IMR-90 (cell line): ENCODE measurements around the gene NUP107. TPM values are rescaled to one million over a fixed set of nuclear protein-coding genes. Genes with fewer than 3 reads are reported as not detected.

Source experiments
- ATAC-seq: fragments of 200-7000 bp; cut with Tn5 transposase; 2 replicates; pipeline ENCODE4 v1.9.1; 2020; ENCODE audit warnings: low read depth, mild to moderate bottlenecking, moderate library complexity
- BruUV-seq: library from RNA; stranded (reverse); fragments of 400-500 nt; replicated peaks from 2 replicates; lab custom pipeline; 2021; lab: Mats Ljungman, UMichigan
- CTCF ChIA-PET: fragments of 300-600 bp; formaldehyde crosslinking; extraction: SDS; loops from one replicate; lab custom pipeline; 2021; ENCODE audit warnings: antibody characterized with exemption; lab: Yijun Ruan, JAX
- POLR2A ChIA-PET: fragments of 300-600 bp; sonication (Branson Sonifier 250); formaldehyde crosslinking; loops from one replicate; lab custom pipeline; 2022; ENCODE audit warnings: antibody characterized with exemption; ENCODE audit not compliant: unreplicated experiment; lab: Charles Lee
- DNase-seq: peaks from one replicate; pipeline ENCODE4 v3.0.0; 2013
- H2AFZ ChIP-seq: replicated peaks from 2 replicates; pipeline ENCODE3; 2013; ENCODE audit warnings: low read length, mild to moderate bottlenecking; ENCODE audit not compliant: poor library complexity
- H2AK5ac ChIP-seq: 2 replicates; pipeline ENCODE4 v1.6.1; 2013; ENCODE audit warnings: low read depth, low read length, inconsistent platforms
- H2AK9ac ChIP-seq: replicated peaks from 2 replicates; pipeline ENCODE3; 2013; ENCODE audit warnings: mild to moderate bottlenecking, low read depth, low read length, moderate library complexity; ENCODE audit not compliant: poor library complexity
- H2BK120ac ChIP-seq: 2 replicates; pipeline ENCODE4 v1.6.1; 2013; ENCODE audit warnings: low read depth, low read length, inconsistent platforms
- H2BK15ac ChIP-seq: 3 replicates; pipeline ENCODE4 v1.6.1; 2013; ENCODE audit warnings: low read depth, low read length, inconsistent platforms
- H2BK20ac ChIP-seq: 2 replicates; pipeline ENCODE4 v1.6.1; 2013; ENCODE audit warnings: low read depth, mild to moderate bottlenecking, inconsistent platforms, low read length, moderate library complexity
- H2BK5ac ChIP-seq: 2 replicates; pipeline ENCODE4 v1.6.1; 2013; ENCODE audit warnings: mild to moderate bottlenecking, low read depth, low read length, inconsistent platforms; ENCODE audit not compliant: poor library complexity, severe bottlenecking
- H3K14ac ChIP-seq: replicated peaks from 2 replicates; pipeline ENCODE4 v1.6.1; 2013; ENCODE audit warnings: low read depth, low read length, inconsistent platforms
- H3K18ac ChIP-seq: 2 replicates; pipeline ENCODE4 v1.6.1; 2013; ENCODE audit warnings: low read depth, low read length, control low read depth
- H3K23ac ChIP-seq: 2 replicates; pipeline ENCODE4 v1.6.1; 2013; ENCODE audit warnings: low read depth, low read length, inconsistent platforms
- H3K27ac ChIP-seq: 2 replicates; pipeline ENCODE4 v1.5.1; 2013; ENCODE audit warnings: mild to moderate bottlenecking, control low read depth, low read length; ENCODE audit not compliant: insufficient read depth
- H3K27me3 ChIP-seq: 2 replicates; pipeline ENCODE4 v1.6.1; 2013; ENCODE audit warnings: low read length; ENCODE audit not compliant: control insufficient read depth, insufficient read depth
- H3K36me3 ChIP-seq: 2 replicates; pipeline ENCODE4 v1.6.1; 2013; ENCODE audit warnings: low read length, mixed read lengths; ENCODE audit not compliant: control insufficient read depth, insufficient read depth
- H3K4ac ChIP-seq: 2 replicates; pipeline ENCODE4 v1.6.1; 2013; ENCODE audit warnings: low read depth, low read length, inconsistent platforms
- H3K4me1 ChIP-seq: 2 replicates; pipeline ENCODE4 v1.6.1; 2013; ENCODE audit warnings: low read length, mixed read lengths; ENCODE audit not compliant: control insufficient read depth, insufficient read depth
- H3K4me2 ChIP-seq: 2 replicates; pipeline ENCODE4 v1.6.1; 2013; ENCODE audit warnings: low read depth, mild to moderate bottlenecking, control low read depth, low read length, moderate library complexity
- H3K4me3 ChIP-seq: 2 replicates; pipeline ENCODE4 v1.5.1; 2013; ENCODE audit warnings: low read depth, mild to moderate bottlenecking, control low read depth, low read length, moderate library complexity; ENCODE audit not compliant: insufficient read depth
- H3K56ac ChIP-seq: 2 replicates; pipeline ENCODE4 v1.6.1; 2013; ENCODE audit warnings: low read length, inconsistent platforms; ENCODE audit not compliant: insufficient read depth; ENCODE audit errors: extremely low read depth
- H3K79me1 ChIP-seq, 2 experiments: 2 replicates each; pipeline ENCODE4 v1.6.1; 2013; ENCODE audit warnings: low read length in 2 of 2, inconsistent platforms in 1 of 2, low read depth in 1 of 2
- H3K9ac ChIP-seq: 2 replicates; pipeline ENCODE4 v1.6.1; 2013; ENCODE audit warnings: low read depth, low read length, control low read depth
- H3K9me1 ChIP-seq: 2 replicates; pipeline ENCODE4 v1.6.1; 2013; ENCODE audit warnings: low read length, inconsistent platforms; ENCODE audit not compliant: insufficient read depth
- H3K9me3 ChIP-seq: 2 replicates; pipeline ENCODE4 v1.6.1; 2013; ENCODE audit warnings: low read length; ENCODE audit not compliant: control insufficient read depth, insufficient read depth
- H4K20me1 ChIP-seq: 2 replicates; pipeline ENCODE4 v1.6.1; 2013; ENCODE audit warnings: low read length, inconsistent platforms; ENCODE audit not compliant: insufficient read depth
- H4K5ac ChIP-seq: 2 replicates; pipeline ENCODE4 v1.6.1; 2013; ENCODE audit warnings: mild to moderate bottlenecking, low read depth, low read length, control low read depth
- H4K8ac ChIP-seq, 2 experiments: 2 replicates each; pipeline ENCODE4 v1.6.1; 2013; ENCODE audit warnings: low read depth in 2 of 2, low read length in 2 of 2, control low read depth in 1 of 2, inconsistent platforms in 1 of 2
- H4K91ac ChIP-seq: 2 replicates; pipeline ENCODE4 v1.6.1; 2013; ENCODE audit warnings: low read depth, low read length, inconsistent platforms; ENCODE audit not compliant: insufficient read depth
- BHLHE40 ChIP-seq: fragments of 150-350 bp; IDR thresholded peaks from 2 replicates; pipeline ENCODE4 v1.6.1; 2016; ENCODE audit warnings: mild to moderate bottlenecking, low read depth, low read length
- CEBPB ChIP-seq: IDR thresholded peaks from 2 replicates; pipeline ENCODE4 v1.6.1; 2012; ENCODE audit warnings: low read depth, low read length, improper control_type of control experiment
- CHD1 ChIP-seq: IDR thresholded peaks from 2 replicates; pipeline ENCODE4 v1.6.1; 2012; ENCODE audit warnings: low read depth, low read length, improper control_type of control experiment
- FOS ChIP-seq: fragments of 150-350 bp; IDR thresholded peaks from 2 replicates; pipeline ENCODE4 v1.6.1; 2016; ENCODE audit warnings: low read depth, low read length
- MAFK ChIP-seq: IDR thresholded peaks from 2 replicates; pipeline ENCODE4 v1.6.1; 2012; ENCODE audit warnings: low read depth, low read length, improper control_type of control experiment
- MAZ ChIP-seq: IDR thresholded peaks from 2 replicates; pipeline ENCODE4 v1.6.1; 2012; ENCODE audit warnings: low read depth, mild to moderate bottlenecking, low read length, improper control_type of control experiment, moderate library complexity, borderline replicate concordance
- MXI1 ChIP-seq: IDR thresholded peaks from 2 replicates; pipeline ENCODE4 v1.6.1; 2012; ENCODE audit warnings: low read depth, mild to moderate bottlenecking, low read length, moderate library complexity, borderline replicate concordance
- NFE2L2 ChIP-seq: fragments of 150-350 bp; IDR thresholded peaks from 2 replicates; pipeline ENCODE4 v1.6.1; 2016; ENCODE audit warnings: low read depth, mild to moderate bottlenecking, low read length
- POLR2A ChIP-seq: IDR thresholded peaks from 2 replicates; pipeline ENCODE4 v1.6.1; 2012; ENCODE audit warnings: mild to moderate bottlenecking, low read depth, low read length
- RAD21 ChIP-seq: IDR thresholded peaks from 2 replicates; pipeline ENCODE4 v1.6.1; 2012; ENCODE audit warnings: low read length, improper control_type of control experiment
- RCOR1 ChIP-seq: IDR thresholded peaks from 2 replicates; pipeline ENCODE4 v1.6.1; 2012; ENCODE audit warnings: mild to moderate bottlenecking, low read length, improper control_type of control experiment; ENCODE audit not compliant: insufficient replicate concordance
- RFX5 ChIP-seq: IDR thresholded peaks from 2 replicates; pipeline ENCODE4 v1.8.0; 2012; ENCODE audit warnings: low read depth, mild to moderate bottlenecking, low read length, moderate library complexity
- SMC3 ChIP-seq: fragments of 150-350 bp; IDR thresholded peaks from 2 replicates; pipeline ENCODE4 v1.6.1; 2016; ENCODE audit warnings: low read depth, mild to moderate bottlenecking, antibody characterized with exemption, low read length, moderate library complexity
- WGBS, 2 experiments: methylation state at CpG; one replicate each; pipeline versions ENCODE4 v1.1.5 to v1.1.7; 2013; ENCODE audit warnings: missing lambda C conversion rate in 2 of 2; ENCODE audit not compliant: insufficient read length in 1 of 2; ENCODE audit errors: extremely low coverage in 2 of 2; 5-methylcytosine and 5-hydroxymethylcytosine counted together
- dilution Hi-C: fragments of 300-500 bp; cut with HindIII; formaldehyde crosslinking; loops from one replicate; pipeline ENCODE4 v1.14.3; 2018; ENCODE audit warnings: low sequenced_read_pairs; ENCODE audit not compliant: unreplicated experiment
- in situ Hi-C: fragments of 300-500 bp; cut with MboI; formaldehyde crosslinking; loops from 3 replicates; pipeline ENCODE4 v1.14.3; 2019; ENCODE audit warnings: low sequenced_read_pairs, inconsistent platforms, mixed read lengths
- intact Hi-C: fragments of 100-400 bp; cut with micrococcal nuclease; formaldehyde crosslinking; loops from 2 replicates; pipeline ENCODE4 v1.10.0; 2022
- polyA plus RNA-seq, 3 experiments: library from polyadenylated mRNA; depleted of rRNA; stranded (reverse); fragments of >200 nt; gene quantifications; 2 replicates each; pipeline ENCODE4 v1.2.3, GENCODE V29; 2012; ENCODE audit warnings: low replicate concordance in 1 of 3
- total RNA-seq: library from RNA; depleted of rRNA; stranded (reverse); fragments of >200 nt; gene quantifications from 2 replicates; pipeline ENCODE4 v1.2.3, GENCODE V29; 2012
- TF ChIP-seq, protein P1 (sequence below): fragments of 150-350 bp; IDR thresholded peaks from 2 replicates; pipeline ENCODE4 v1.6.1; 2016; ENCODE audit warnings: low read depth, mild to moderate bottlenecking, low read length, moderate library complexity, borderline replicate concordance
- TF ChIP-seq, protein P2 (sequence below): fragments of 150-350 bp; IDR thresholded peaks from 2 replicates; pipeline ENCODE4 v1.6.1; 2017; ENCODE audit warnings: mild to moderate bottlenecking, antibody characterized with exemption, low read length, low read depth
- TF ChIP-seq, protein P3 (sequence below): conservative IDR thresholded peaks from 2 replicates; pipeline ENCODE4 v1.5.1; 2012; ENCODE audit warnings: mild to moderate bottlenecking, low read depth, low read length, improper control_type of control experiment

Gene NUP107
- total and polyA plus RNA-seq, 2 of the 4 experiments (the other 2 are of a cell fraction), result 34.5 to 69.7 TPM

DNA sequence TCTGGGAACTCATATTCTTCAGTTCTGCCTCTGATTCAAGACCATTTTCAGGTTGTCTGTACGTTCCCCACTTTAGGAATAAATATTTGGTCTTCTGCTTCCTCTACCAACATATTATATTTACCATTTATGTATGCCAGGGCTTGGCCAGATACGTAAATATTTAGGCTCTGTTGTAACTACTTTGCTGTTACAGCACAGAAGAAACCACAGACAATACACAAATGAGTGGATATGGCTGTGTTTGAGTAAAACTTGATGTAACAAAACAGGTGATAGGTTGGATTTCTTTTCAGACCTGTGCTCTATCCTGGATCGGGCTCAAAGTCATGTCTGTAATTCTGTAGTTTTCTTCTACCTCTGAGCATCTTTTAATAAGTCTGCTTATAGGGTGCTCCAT is 38.6 kb upstream of the NUP107 start:
- DNase-seq, result peak; percentile 71
- Histone ChIP-seq H2AK9ac (no peak overlapping the region), H2AFZ (no peak overlapping the region), H3K56ac (no peak overlapping the region), H2AK5ac (no peak overlapping the region), H3K27ac (no peak overlapping the region), H3K27me3 (no peaks in the 10 kb centered on the region), H4K20me1 (peaks cover 61% of the 10 kb centered on the region), H4K91ac (no peak overlapping the region), H3K9me1 (peaks cover 3% of the 10 kb centered on the region), H3K9me3 (no peaks in the 10 kb centered on the region), H2BK5ac (peak overlapping the region; percentile 31), H3K18ac (no peak overlapping the region), H3K23ac (no peak overlapping the region), H3K36me3 (peaks cover 9% of the 10 kb centered on the region), H3K4me3 (no peak overlapping the region), H3K79me1 (peaks cover 12 to 64% of the 10 kb centered on the region in 2 experiments), H3K4me2 (no peak overlapping the region; the same call in 1 of the 2 replicates), H2BK15ac (no peak overlapping the region), H2BK20ac (no peak overlapping the region), H3K4ac (no peak overlapping the region), H3K14ac (no peak overlapping the region), H4K8ac (no peak overlapping the region), H3K9ac (no peak overlapping the region), H3K4me1 (peaks cover 4% of the 10 kb centered on the region), H4K5ac (no peak overlapping the region), H2BK120ac (no peak overlapping the region)
- intact Hi-C loops, result loop anchor here (10.0 kb wide), 1 partner anchor 423 kb away; the partner anchor contains the start of gene IL26
- CTCF ChIA-PET, result no interaction called here
- in situ Hi-C loops, result no loop called here
- BruUV-seq, result no TSS peak
- dilution Hi-C loops, result no loop called here
- POLR2A ChIA-PET, result interaction anchor here (0.6 kb wide), 1 partner anchor 161 kb away, joined by 3 read pairs; no protein-coding TSS in a partner anchor
- TF ChIP-seq RFX5 (no peak), RAD21 (no peak), RCOR1 (no peak), MXI1 (no peak), SMC3 (no peak), BHLHE40 (no peak), CEBPB (no peak), MAFK (no peak), FOS (no peak), CHD1 (no peak), MAZ (no peak), POLR2A (no peak), NFE2L2 (no peak)
- TF ChIP-seq, protein P1, sequence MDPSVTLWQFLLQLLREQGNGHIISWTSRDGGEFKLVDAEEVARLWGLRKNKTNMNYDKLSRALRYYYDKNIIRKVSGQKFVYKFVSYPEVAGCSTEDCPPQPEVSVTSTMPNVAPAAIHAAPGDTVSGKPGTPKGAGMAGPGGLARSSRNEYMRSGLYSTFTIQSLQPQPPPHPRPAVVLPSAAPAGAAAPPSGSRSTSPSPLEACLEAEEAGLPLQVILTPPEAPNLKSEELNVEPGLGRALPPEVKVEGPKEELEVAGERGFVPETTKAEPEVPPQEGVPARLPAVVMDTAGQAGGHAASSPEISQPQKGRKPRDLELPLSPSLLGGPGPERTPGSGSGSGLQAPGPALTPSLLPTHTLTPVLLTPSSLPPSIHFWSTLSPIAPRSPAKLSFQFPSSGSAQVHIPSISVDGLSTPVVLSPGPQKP, result no peak
- TF ChIP-seq, protein P2, sequence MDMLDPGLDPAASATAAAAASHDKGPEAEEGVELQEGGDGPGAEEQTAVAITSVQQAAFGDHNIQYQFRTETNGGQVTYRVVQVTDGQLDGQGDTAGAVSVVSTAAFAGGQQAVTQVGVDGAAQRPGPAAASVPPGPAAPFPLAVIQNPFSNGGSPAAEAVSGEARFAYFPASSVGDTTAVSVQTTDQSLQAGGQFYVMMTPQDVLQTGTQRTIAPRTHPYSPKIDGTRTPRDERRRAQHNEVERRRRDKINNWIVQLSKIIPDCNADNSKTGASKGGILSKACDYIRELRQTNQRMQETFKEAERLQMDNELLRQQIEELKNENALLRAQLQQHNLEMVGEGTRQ, result no peak
- TF ChIP-seq, protein P3, sequence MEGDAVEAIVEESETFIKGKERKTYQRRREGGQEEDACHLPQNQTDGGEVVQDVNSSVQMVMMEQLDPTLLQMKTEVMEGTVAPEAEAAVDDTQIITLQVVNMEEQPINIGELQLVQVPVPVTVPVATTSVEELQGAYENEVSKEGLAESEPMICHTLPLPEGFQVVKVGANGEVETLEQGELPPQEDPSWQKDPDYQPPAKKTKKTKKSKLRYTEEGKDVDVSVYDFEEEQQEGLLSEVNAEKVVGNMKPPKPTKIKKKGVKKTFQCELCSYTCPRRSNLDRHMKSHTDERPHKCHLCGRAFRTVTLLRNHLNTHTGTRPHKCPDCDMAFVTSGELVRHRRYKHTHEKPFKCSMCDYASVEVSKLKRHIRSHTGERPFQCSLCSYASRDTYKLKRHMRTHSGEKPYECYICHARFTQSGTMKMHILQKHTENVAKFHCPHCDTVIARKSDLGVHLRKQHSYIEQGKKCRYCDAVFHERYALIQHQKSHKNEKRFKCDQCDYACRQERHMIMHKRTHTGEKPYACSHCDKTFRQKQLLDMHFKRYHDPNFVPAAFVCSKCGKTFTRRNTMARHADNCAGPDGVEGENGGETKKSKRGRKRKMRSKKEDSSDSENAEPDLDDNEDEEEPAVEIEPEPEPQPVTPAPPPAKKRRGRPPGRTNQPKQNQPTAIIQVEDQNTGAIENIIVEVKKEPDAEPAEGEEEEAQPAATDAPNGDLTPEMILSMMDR, result no peak
- ATAC-seq, result peak; percentile 71
- no CpG with 5 or more reads among the region's 3 CpGs for WGBS, 2 experiments
